ENCODE measurements around the gene MAJIN. TPM values are rescaled to one million over a fixed set of nuclear protein-coding genes. Genes with fewer than 3 reads are reported as not detected.

MAJIN gene
- total and polyA plus RNA-seq, 9 of the 15 experiments (the other 6 are each of a cell fraction or from before 2014, with no cell fraction given): 0.17 to 0.83 (median 0.24) TPM; not detected in 2

- peak; percentile 71; the same call in 1 of the 2 replicates for TF ChIP-seq ZNF76 (CRISPR knock-in tag; IDR thresholded peaks at IDR 0.05; ENCODE audit: borderline replicate concordance)
- no peak for TF ChIP-seq ZBTB34 (CRISPR knock-in tag; IDR thresholded peaks at IDR 0.05)
- TF ChIP-seq MCM5 (IDR thresholded peaks at IDR 0.05; ENCODE audit: low read depth): no peak
- TF ChIP-seq RREB1 (CRISPR knock-in tag; IDR thresholded peaks at IDR 0.05): no peak
- TF ChIP-seq ZNF699 (CRISPR knock-in tag; IDR thresholded peaks at IDR 0.05; ENCODE audit: insufficient replicate concordance): no peak
- TF ChIP-seq ZNF316 (IDR thresholded peaks at IDR 0.05): peak; percentile 43; the same call in 1 of the 2 replicates
- peak; percentile 39; the same call in 1 of the 2 replicates for TF ChIP-seq ETV5 (CRISPR knock-in tag; IDR thresholded peaks at IDR 0.05; ENCODE audit: low read depth)
- TF ChIP-seq SP2 (IDR thresholded peaks at IDR 0.05; ENCODE audit: extremely low read depth, low read depth, low read length, poor library complexity, severe bottlenecking): no peak
- TF ChIP-seq ZBTB9 (CRISPR knock-in tag; IDR thresholded peaks at IDR 0.05): peak; percentile 57; the same call in 1 of the 2 replicates
- TF ChIP-seq NONO (IDR thresholded peaks at IDR 0.05; ENCODE audit: low read depth in 2 of 2, low read length in 1 of 2): 0 out of 4 replicates have a peak, but pooled peaks of 1 of the 2 experiments have one; percentile 43
- TF ChIP-seq ZNF644 (tag; IDR thresholded peaks at IDR 0.05; ENCODE audit: low read depth): no peak
- no peak for TF ChIP-seq GTF2E2 (tag; IDR thresholded peaks at IDR 0.05)
- TF ChIP-seq GABPA (tag; conservative IDR thresholded peaks at IDR 0.05; ENCODE audit: low read depth): peak; percentile 84
- TF ChIP-seq, protein P1, sequence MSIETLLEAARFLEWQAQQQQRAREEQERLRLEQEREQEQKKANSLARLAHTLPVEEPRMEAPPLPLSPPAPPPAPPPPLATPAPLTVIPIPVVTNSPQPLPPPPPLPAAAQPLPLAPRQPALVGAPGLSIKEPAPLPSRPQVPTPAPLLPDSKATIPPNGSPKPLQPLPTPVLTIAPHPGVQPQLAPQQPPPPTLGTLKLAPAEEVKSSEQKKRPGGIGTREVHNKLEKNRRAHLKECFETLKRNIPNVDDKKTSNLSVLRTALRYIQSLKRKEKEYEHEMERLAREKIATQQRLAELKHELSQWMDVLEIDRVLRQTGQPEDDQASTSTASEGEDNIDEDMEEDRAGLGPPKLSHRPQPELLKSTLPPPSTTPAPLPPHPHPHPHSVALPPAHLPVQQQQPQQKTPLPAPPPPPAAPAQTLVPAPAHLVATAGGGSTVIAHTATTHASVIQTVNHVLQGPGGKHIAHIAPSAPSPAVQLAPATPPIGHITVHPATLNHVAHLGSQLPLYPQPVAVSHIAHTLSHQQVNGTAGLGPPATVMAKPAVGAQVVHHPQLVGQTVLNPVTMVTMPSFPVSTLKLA (conservative IDR thresholded peaks at IDR 0.05): peak; percentile 73 to 89; a peak in 3 of 4 replicates
Observed at GRCh38 chr11:64923944-64924909, 47.7 kb downstream of the MAJIN start, which contains the start of gene PPP2R5B (continued).

All from K562 (cell line).